GM19395 (cell line): ENCODE data around the gene KRTAP10-3.

ENCODE experiments used
- ATAC-seq: cut with Tn5 transposase; IDR thresholded peaks from one replicate; pipeline ENCODE4 v1.9.1; 2021; ENCODE audit warnings: mild to moderate bottlenecking, moderate library complexity; ENCODE audit not compliant: unreplicated experiment

The KRTAP10-3 gene

GRCh38 chr21:44508711-44509445 is 49.7 kb downstream of the KRTAP10-3 start:
- no peak for ATAC-seq

- no peak for ATAC-seq
Observed at GRCh38 chr21:44508426-44508710, 50.2 kb downstream of the KRTAP10-3 start.
